GM19351 (cell line): Measurements from ENCODE around the gene CCDC197.

Source experiments
- ATAC-seq: cut with Tn5 transposase; IDR thresholded peaks from one replicate; pipeline ENCODE4 v1.9.1; 2021; ENCODE audit warnings: mild to moderate bottlenecking, moderate library complexity; ENCODE audit not compliant: unreplicated experiment

The CCDC197 gene

DNA sequence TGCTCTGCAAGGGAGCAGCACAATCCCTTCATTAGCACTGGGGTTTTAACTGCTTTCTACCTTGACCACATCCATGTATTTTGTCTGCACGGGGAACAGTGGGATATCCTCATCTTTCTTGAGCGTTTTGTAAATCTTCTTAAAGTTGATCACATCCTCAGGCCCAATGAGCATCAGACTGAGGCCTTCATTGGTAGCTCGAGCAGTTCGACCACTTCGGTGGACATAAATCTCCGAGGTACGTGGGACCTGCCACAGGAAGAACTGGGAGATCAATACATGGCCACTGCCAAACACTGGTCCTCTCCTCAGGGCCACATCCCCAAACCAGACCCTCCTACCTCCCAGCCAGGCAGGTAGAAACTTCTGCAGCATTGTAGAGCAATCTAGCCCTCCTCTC is 57.8 kb downstream of the CCDC197 start:
- ATAC-seq: no peak

DNA sequence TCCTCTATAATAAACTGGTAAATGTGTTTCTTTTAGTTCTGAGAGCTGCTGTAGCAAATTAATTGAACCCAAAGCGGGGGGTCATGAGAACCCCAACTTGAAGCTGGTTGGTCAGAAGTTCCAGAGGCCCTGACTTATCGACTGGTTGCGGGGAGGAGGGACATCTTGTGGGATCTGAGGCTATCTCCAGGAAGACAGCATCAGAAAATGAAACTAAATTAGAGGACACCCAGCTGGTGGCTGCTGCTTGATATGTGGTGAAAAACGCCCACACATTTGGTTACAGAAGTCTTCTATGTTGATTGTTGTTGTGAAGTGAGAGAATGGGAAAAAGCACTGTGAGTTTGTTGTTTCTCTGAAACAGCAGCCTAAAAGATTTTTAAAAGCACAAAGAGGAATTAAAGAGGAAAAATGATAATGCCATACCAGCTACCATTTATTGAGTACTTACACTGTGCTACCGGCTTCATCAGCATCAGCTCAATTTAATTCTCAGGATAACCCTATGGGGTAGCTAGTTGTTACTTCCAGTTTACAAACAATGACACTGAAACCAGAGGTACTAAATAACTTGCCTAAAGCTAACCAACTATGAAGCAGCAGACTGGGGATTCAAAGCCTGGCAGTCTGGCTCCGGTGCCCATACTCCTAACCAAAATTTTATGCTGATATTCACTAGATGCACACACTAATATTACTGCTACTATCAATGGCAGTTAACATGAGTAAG is 59.6 kb downstream of the CCDC197 start:
- ATAC-seq: peak; percentile 83

GRCh38 chr14:94058128-94058673 is 61.1 kb downstream of the CCDC197 start:
- ATAC-seq: no peak
